GM12878 (cell line): ENCODE measurements around the gene ART1.

Experiments used
- EP300 ChIP-seq, 2 experiments: fragments of 150-350 bp in 1 of 2; IDR thresholded peaks; 2 replicates each; pipeline ENCODE4 v1.6.1; 2011 to 2012; ENCODE audit warnings: low read depth in 2 of 2, low read length in 2 of 2, borderline replicate concordance in 1 of 2, improper control_type of control experiment in 1 of 2, inconsistent platforms in 1 of 2; ENCODE audit not compliant: control insufficient read depth in 1 of 2
- POLR2AphosphoS5 ChIP-seq: IDR thresholded peaks from 2 replicates; pipeline ENCODE4 v1.6.1; 2011; ENCODE audit warnings: mild to moderate bottlenecking, low read length, inconsistent platforms
- SMAD1 ChIP-seq: fragments of 450-650 bp; IDR thresholded peaks from 2 replicates; pipeline ENCODE4 v1.6.1; 2018; ENCODE audit warnings: mild to moderate bottlenecking, low read depth; ENCODE audit not compliant: partially characterized antibody

GRCh38 chr11:3637201-3637600 lies 7.7 kb upstream of the ART1 start:
- TF ChIP-seq SMAD1 (no peak), EP300 (IDR thresholded peaks at IDR 0.05; ENCODE audit: borderline replicate concordance in 1 of 2, control insufficient read depth in 1 of 2, low read depth in 2 of 2, low read length in 2 of 2) (no peak), POLR2AphosphoS5 (no peak)
